Right lobe of liver (tissue), 6 donors: Measurements from ENCODE around the gene LRRC51. TPM values are rescaled to one million over a fixed set of nuclear protein-coding genes. Genes with fewer than 3 reads are reported as not detected.

Source experiments
- ATAC-seq, 4 donors: fragments of 200-7000 bp; cut with Tn5 transposase; one replicate each; pipeline ENCODE4 v1.9.1; 2020; ENCODE audit warnings: mild to moderate bottlenecking in 4 of 4, moderate library complexity in 4 of 4
- DNase-seq, 3 donors: peaks; one replicate each; pipeline ENCODE4 v3.0.0-alpha.2; 2020
- H3K27ac ChIP-seq, 3 donors: fragments of 200-600 bp; one replicate each; pipeline ENCODE4 v1.8.0; 2022
- H3K27me3 ChIP-seq, 2 donors: fragments of 200-600 bp; one replicate each; pipeline ENCODE4 v1.8.0; 2022
- H3K36me3 ChIP-seq, 4 donors: fragments of 200-600 bp; sonication (generic) in 1 of 4; one replicate each; pipeline versions ENCODE4 v1.5.1 to v1.8.0; 2017 to 2022; ENCODE audit warnings: control low read depth in 1 of 4
- H3K4me1 ChIP-seq, 4 donors: fragments of 200-600 bp; sonication (generic) in 1 of 4; one replicate each; pipeline versions ENCODE4 v1.5.1 to v1.8.0; 2017 to 2022; ENCODE audit warnings: control low read depth in 1 of 4
- H3K4me3 ChIP-seq, 3 donors: fragments of 200-600 bp; one replicate each; pipeline ENCODE4 v1.8.0; 2022
- H3K9me3 ChIP-seq, 4 donors: fragments of 200-600 bp; sonication (generic) in 1 of 4; one replicate each; pipeline versions ENCODE4 v1.5.1 to v1.8.0; 2017 to 2022; ENCODE audit warnings: control low read depth in 1 of 4
- CTCF ChIP-seq, 4 donors: fragments of 200-600 bp in 3 of 4; fragments of 450-650 bp in 1 of 4; IDR thresholded peaks; one replicate each; pipeline versions ENCODE4 v1.5.1 to v1.8.0; 2016 to 2022; ENCODE audit warnings: antibody characterized with exemption in 4 of 4, mild to moderate bottlenecking in 2 of 4
- POLR2A ChIP-seq: fragments of 450-650 bp; IDR thresholded peaks from one replicate; pipeline ENCODE4 v1.6.1; 2017; ENCODE audit warnings: antibody characterized with exemption, mild to moderate bottlenecking
- WGBS: methylation state at CpG from one replicate; pipeline ENCODE4 v1.1.6; 2018; ENCODE audit warnings: low coverage, low lambda C conversion rate; ENCODE audit not compliant: insufficient coverage; ENCODE audit errors: missing lambda C conversion rate; 5-methylcytosine and 5-hydroxymethylcytosine counted together
- intact Hi-C, 2 donors: fragments of 100-400 bp; cut with DNase I; formaldehyde crosslinking; loops; one replicate each; pipeline versions ENCODE4 v1.11.2 to v1.14.1; 2022
- total RNA-seq, 6 experiments: library from RNA; depleted of rRNA in 2 of 6; stranded (reverse); fragments of >200 nt in 2 of 6; fragmentation: NEBNext Ultra II Directional in 3 of 6; extraction: Animal tissue kit (Norgen Biotek cat#: 25700) in 3 of 6; gene quantifications; one replicate each; pipeline versions ENCODE4 v1.1.0 to v1.2.4, GENCODE V29; 2016 to 2023
- donor health status: DM: no; HTN: yes; CAD: no.
- donor health status: DM: no; HTN: no; CAD: no.
- donor health status: DM: no; HTN: no; CAD: no.
- donor health status: DM: no; HTN: yes; CAD: no.
- donor health status: DM: no; HTN: yes; CAD: no.

Gene LRRC51
- total RNA-seq, 6 experiments from 2014 or later = 3.3 to 9.0 (median 6.1) TPM

GRCh38 chr11:72061739-72062396 lies 18.8 kb upstream of the LRRC51 start:
- no peak overlapping the region for H3K27ac ChIP-seq
- no peak overlapping the region for H3K4me3 ChIP-seq
- DNase-seq (peak in 1 of 3 donors; percentile 19), ATAC-seq (no peak)
- WGBS = 82% methylated on average over 5 of the region's 5 CpGs
- no peaks in the 10 kb centered on the region for H3K36me3 ChIP-seq
- TF ChIP-seq CTCF (IDR thresholded peaks at IDR 0.05) = no peak
- intact Hi-C loops = no loop called here
- no peaks in the 10 kb centered on the region for H3K9me3 ChIP-seq
- no peaks in the 10 kb centered on the region for H3K27me3 ChIP-seq
- peaks cover 0 to 3% (median 0%) of the 10 kb centered on the region in 4 donors for H3K4me1 ChIP-seq

GRCh38 chr11:72066855-72067254 lies 13.8 kb upstream of the LRRC51 start:
- Histone ChIP-seq H3K4me3 (no peak overlapping the region), H3K27me3 (no peaks in the 10 kb centered on the region), H3K27ac (no peak overlapping the region), H3K36me3 (no peaks in the 10 kb centered on the region), H3K4me1 (peaks cover 0 to 28% (median 6%) of the 10 kb centered on the region in 4 donors), H3K9me3 (no peaks in the 10 kb centered on the region)
- ATAC-seq (no peak), DNase-seq (no peak)
- TF ChIP-seq CTCF (IDR thresholded peaks at IDR 0.05) = no peak
- TF ChIP-seq POLR2A = no peak
- intact Hi-C loops = no loop called here

- ATAC-seq (no peak), DNase-seq (no peak)
- Histone ChIP-seq H3K4me3 (no peak overlapping the region), H3K9me3 (no peaks in the 10 kb centered on the region), H3K27ac (no peak overlapping the region), H3K27me3 (no peaks in the 10 kb centered on the region), H3K4me1 (peaks cover 0 to 28% (median 6%) of the 10 kb centered on the region in 4 donors), H3K36me3 (no peaks in the 10 kb centered on the region)
- intact Hi-C loops = no loop called here
- TF ChIP-seq POLR2A (no peak), CTCF (IDR thresholded peaks at IDR 0.05) (no peak)
These were observed 13.4 kb upstream of the LRRC51 start for GRCh38 chr11:72067266-72067665.

GRCh38 chr11:72067676-72068075 lies 13.0 kb upstream of the LRRC51 start:
- intact Hi-C loops = no loop called here
- Histone ChIP-seq H3K9me3 (no peaks in the 10 kb centered on the region), H3K4me1 (peaks cover 0 to 28% (median 6%) of the 10 kb centered on the region in 4 donors), H3K27me3 (no peaks in the 10 kb centered on the region), H3K36me3 (no peaks in the 10 kb centered on the region), H3K4me3 (no peak overlapping the region), H3K27ac (no peak overlapping the region)
- ATAC-seq (no peak), DNase-seq (no peak)
- TF ChIP-seq POLR2A (no peak), CTCF (IDR thresholded peaks at IDR 0.05) (no peak)

- Histone ChIP-seq H3K9me3 (no peaks in the 10 kb centered on the region), H3K4me3 (no peak overlapping the region), H3K27ac (peak overlapping the region in 2 of 3 donors; percentile 63 to 78), H3K27me3 (no peaks in the 10 kb centered on the region), H3K4me1 (peaks cover 0 to 28% (median 6%) of the 10 kb centered on the region in 4 donors), H3K36me3 (no peaks in the 10 kb centered on the region)
- DNase-seq (no peak), ATAC-seq (peak in 2 of 4 donors; percentile 14 to 25)
- intact Hi-C loops = no loop called here
- TF ChIP-seq CTCF (IDR thresholded peaks at IDR 0.05) = no peak
- TF ChIP-seq POLR2A = no peak
These were observed 11.4 kb upstream of the LRRC51 start for GRCh38 chr11:72069200-72069599.
